Transverse colon (tissue), 4 donors: ENCODE measurements around the gene NAB2.

Experiments used
- CTCF ChIP-seq, 5 experiments: fragments of 200-600 bp in 3 of 5; fragments of 450-650 bp in 2 of 5; sonication (generic) in 3 of 5; IDR thresholded peaks; 1 replicate in 2 of 5; 2 replicates in 3 of 5; pipeline ENCODE4 v1.5.1; 2016 to 2017; ENCODE audit warnings: antibody characterized with exemption in 5 of 5, inconsistent platforms in 3 of 5, mild to moderate bottlenecking in 2 of 5, moderate library complexity in 1 of 5
- EP300 ChIP-seq: sonication (generic); formaldehyde crosslinking; IDR thresholded peaks from one replicate; pipeline ENCODE4 v1.6.1; 2017; ENCODE audit warnings: antibody characterized with exemption, low read depth
- POLR2AphosphoS5 ChIP-seq, 3 donors: sonication (generic); formaldehyde crosslinking; IDR thresholded peaks; one replicate each; pipeline ENCODE4 v1.6.1; 2016; ENCODE audit warnings: antibody characterized with exemption in 3 of 3

DNA sequence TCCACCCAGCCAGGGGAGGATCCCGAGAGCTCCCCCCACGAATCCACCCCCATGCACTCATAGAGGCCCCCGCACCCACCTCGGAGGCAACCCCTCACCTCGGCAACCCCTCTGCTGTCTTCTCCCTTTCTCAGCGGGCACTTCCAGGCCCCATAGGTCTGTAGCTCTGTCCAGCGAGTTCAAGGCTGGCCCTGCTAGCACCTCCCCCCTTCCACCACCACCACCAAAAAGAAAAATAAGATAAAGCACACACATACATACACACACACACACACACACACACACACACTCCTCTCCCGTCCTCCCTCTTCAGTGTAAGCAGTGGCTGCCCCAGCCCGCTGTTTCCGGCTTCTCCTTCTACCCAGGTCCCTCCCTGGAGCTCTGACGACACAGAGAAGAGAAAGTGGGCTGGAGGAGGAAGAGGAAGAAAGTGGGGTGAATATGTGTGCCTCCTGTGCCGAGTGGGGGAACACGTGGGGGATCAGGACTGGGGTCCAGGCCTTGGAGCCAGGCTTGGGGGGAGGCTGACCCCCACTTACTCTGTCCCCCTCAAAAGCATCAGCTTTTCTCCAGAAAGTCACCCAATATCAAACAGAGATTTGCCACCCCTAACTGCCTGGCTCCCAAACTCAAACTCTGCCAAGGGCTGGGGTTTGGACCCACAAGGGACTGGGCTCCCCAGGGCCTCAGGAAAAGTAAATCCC lies 22.3 kb downstream of the NAB2 start, which contains the start of gene STAT6:
- TF ChIP-seq POLR2AphosphoS5 (IDR thresholded peaks at IDR 0.05) = peak; percentile 66 to 74 (median 72)
- TF ChIP-seq CTCF (IDR thresholded peaks at IDR 0.05) = peak in 2 of 5 experiments; percentile 30 to 42
- TF ChIP-seq EP300 = no peak
